ENCODE data around the gene KIF6.

KIF6 gene

DNA sequence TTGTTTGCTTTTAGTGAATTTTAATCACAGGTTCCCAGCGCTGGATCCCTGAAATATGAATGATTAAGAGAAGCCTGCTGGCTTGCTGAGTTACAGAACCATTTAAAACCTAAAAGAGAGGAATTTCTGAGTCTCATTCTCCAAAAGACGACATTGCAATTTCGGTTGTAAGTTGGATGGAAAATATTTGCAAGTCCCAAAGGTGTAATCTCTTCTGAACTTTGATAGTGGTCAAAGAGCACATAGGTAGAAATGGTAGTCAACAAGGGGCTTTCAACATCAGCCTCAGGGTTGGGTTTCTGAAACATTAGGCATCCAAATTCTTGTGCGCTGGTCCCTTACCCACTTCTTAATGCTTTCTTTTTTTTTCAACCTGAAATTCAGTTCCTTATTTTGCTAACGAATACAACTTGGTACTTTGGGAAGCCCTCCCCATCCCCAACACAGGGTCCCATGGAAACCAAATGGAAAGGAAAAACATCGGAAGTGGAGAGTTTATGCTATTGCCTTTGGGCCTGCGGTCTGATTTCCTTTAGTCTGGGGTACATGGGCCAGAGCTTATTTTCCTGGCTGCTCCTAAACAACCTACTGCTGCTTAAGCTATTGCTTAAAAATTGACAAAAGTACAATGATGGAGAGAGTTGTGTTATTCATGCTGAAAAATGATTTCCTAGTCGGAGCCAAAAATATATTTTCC is 285.7 kb downstream of the KIF6 start:
- no peak for DNase-seq

DNA sequence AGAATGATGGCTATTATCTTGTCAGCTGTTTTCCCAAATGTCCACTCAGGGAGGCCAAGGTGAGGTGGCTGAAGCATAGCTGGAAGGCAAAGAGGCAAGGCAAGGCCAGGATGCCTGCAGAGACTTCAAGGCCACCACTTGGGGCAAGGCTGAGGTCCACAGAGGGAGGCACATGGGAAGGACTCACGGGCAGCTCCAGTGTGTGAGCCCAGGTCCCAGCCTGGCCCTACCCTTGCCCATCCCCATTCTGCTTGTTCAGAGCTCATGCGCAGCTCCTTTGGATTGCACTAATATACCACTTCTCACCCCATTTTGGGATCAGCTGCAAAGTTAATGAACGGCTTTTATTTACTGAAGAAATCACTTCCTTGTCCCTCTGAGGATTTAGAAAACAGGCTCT is 291.6 kb downstream of the KIF6 start:
- DNase-seq = no peak

DNA sequence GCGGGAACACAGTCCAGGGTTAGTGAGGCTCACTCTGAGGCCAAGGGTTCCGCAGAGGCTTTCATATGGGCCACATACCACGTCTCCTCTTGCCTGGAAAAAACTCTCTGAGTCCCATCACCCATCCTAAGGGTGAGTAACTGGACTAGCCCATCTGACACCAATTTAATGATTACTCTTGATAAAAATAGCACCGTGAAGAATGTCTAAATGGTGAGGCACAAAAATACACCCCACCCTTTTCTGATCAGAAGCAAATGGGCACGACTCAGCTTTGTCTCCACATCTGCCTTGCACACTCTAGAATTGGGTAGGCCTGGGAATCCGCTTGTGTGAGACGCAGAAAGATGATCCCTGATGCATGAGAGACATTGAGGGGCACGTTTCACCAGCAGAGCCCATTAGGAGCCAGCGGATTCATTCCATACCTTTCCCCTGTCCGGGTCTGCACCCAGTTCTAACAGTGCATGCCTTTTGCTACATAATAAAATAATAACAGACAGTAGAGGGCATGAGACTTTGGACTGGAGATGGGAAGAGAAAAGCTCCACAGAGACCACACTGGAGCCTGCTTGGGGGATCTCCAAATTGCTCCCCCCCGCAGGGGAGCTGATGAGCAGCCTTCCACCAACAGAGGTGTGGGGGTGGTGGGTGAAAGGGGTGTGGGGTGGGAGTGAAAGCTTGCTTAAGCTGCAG is 292.7 kb downstream of the KIF6 start:
- no peak for DNase-seq

DNA sequence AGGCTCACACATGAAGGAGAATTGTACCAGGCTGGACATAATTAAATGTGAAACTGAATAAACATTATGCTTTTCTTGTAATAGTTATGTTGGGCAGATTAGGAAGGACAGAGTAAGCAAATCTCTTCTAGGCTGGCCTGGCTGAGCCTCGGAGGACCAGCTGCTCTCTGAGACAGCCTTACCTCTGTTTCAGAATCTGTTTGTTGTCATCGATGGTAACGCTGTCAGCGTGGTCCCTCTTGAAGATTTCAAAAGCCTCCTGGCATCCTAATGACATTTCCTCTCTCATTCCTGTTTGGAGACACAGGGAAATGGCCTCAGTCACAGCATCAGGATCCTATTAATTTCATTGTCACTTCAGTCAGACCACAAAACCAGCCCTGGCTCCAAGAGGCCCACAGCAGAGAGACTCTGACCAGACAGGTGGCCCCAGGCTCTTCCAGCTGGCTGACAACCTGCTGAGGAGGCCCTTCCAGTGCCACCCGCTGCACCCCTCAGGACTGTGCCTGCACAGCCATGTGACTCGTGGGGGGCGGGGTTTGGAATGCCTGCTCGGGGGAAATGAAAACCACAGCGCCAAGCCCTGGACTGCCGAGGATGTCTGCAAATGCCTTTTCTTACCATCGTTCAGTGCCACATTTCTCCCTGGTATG is 294.2 kb downstream of the KIF6 start:
- peak; percentile 70 for DNase-seq

DNA sequence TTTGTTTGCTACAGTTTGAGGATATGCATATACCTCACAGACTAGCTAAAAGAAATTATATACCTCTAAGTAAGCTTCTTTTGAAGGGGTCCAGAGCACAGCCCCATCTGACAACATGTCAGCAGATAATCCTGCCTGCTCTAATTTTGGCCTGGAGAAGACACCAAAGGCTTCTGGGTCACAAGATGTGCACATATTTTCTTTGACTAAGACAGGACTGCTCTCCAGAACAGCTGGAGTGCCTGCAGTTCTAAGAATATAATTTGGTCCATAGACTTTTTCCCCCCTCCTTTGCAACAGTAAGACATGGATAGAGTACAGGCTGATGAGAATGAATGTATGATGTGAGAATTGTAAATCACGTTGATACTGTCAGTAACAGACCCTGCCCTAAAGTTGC is 294.8 kb downstream of the KIF6 start:
- no peak for DNase-seq

DNA sequence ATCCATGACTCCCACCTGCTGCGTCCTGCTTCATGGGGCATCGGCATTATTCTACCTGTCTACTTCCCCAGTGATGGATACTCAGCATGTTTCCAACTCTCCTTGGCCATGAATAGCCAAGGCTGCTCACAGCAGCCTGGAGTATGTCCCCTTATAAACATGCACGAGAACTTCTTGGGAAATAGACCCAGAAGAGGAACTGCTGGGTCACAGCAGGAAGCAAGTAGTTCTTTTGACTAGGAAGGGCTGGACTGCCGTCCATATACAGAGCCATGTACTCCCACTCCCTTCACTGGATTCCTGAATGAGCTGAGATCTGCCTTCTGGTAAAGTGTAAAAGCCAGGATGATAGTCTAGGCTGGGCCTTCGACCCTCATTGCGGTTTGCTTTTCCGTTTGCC is 296.4 kb downstream of the KIF6 start:
- DNase-seq = no peak

DNA sequence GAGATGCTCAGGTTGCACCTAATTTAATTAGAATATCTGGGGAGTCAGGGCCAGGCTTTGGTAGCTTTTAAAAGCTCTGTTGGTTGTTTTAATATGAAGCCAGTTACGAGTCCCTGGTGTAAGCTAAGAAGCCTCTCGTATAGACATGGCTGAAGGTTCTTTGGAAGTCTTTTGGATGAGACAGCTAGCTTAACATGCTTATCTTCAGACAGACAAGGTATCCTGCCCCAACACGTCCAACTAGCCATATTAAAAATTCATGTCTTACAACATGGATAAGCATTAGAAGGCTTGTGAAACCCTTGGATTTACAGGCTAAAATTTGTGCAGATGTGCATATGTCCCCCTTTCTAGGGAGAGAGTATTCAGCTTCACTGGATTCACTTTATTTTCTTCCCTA is 297.1 kb downstream of the KIF6 start:
- no peak for DNase-seq

DNA sequence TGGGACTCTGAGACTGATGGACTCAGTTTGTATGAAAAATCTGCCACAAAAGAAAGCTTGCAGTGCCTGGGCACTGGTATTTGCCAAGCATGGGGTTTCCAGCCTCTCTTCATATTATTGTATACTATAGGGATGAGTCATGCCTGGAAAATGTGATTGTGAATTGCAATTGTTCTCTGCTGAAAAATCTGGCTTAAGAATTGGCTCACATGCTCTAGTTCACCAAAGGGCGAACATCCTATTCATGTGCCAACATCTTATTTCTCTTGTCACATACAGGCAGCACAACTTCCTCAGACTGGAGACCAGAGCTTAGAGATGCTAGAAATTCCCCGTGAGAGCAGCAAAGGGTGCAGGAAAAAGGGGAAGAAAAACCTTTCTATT is 299.1 kb downstream of the KIF6 start:
- DNase-seq = no peak

- no peak for DNase-seq
Observed at GRCh38 chr6:39425346-39426072, 299.7 kb downstream of the KIF6 start.

DNA sequence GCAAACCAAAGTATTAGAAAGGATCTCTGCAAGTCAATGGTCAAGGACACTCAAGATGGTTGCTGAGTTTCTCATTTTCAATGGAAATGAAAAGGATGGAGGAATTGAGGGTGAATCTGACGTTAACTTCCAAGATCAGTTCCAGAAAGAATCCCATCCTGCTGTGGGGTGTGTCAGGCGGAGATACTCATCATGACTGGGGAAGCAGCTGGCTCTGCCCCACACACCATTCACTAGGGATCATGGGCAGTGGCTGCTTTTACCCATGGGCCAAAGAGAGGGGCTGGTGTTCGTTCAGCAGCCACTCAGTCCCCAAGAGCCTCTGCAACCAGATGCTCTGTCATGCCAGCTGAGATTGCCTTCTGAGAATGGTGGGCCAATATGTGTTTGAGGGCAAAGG is 300.4 kb downstream of the KIF6 start:
- no peak for DNase-seq

GRCh38 chr6:39422238-39422637 is 303.0 kb downstream of the KIF6 start:
- DNase-seq = no peak

GRCh38 chr6:39421383-39422225 is 303.6 kb downstream of the KIF6 start:
- DNase-seq = no peak

DNA sequence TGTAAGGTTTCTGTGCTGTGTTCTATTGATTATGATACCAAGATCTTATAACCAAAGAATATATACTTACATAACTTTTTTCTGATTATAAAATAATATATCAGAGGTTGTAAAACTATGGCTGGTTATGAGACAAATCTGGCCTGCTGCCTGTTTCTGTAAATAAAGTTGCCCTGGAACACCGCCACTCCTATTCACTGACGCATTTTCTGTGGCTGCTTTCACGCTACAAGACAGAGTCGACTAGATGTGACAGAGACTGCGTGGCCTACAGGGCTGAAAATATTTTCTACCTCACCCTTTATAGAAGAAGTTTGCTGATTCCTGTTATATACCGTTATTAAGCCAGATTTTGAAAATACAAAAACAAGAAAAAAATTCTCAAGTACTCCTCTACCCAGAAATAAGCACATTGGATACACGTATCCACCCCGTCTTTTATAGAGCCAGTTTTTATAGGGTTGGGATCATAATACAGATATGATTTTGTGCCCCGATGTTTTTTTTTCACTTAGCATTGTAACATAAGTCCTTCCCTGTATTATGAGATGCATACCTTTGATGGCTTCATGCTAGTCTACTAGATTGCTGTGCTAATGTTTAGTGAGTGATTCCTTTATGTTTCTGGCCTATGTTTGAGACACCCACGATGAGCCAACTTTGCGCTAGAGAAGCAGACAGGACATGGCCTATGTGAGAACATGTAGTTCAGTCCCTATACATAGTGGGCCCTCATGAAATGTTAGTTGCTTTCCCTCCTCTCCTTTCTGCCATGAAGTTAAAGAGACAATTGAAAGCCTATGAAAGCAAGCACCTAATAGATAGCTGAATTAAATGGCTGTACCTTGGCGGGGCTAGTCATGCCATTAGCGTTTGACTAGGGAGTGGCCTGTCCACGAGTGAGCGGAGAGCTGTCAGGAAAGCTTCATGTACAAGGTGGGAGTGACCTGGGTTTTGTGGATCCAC is 304.6 kb downstream of the KIF6 start:
- no peak for DNase-seq

DNA sequence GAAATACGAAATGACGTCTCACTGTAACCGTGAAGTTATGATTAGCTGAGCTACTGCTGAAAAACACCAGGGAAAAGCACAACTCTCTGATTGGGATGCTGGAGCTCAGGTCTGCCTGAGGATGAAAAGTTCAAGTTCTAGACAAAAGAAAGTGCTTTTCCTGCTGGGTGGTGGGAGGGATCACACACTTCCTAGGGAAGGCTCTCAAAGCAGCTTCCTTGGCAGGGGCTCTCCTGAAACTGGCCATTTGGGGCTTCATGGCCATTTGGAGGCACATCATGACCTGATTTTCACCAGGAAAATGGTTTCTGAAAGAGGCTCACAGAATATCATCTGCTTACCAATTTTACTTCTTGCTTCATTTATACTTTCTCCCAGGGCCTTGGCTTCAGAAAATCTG is 305.6 kb downstream of the KIF6 start:
- DNase-seq = no peak

DNA sequence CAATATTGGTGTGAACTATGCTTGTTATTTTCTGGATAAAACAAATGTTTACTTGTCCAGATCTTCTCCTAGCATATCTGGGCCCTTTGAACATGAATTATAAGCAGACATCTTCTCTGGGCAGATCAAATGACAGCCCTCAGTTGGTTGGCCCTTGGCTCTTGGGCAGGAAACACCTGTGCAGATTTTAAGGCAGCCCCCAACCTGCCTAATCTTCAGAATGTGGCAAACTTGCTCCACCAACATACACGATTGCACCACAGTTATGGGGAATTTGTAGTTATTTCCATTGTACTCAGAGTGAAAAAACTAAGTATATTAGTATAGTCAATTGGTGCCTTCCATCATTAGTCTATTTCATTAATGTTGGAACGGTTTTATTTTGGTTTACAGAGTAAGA is 307.8 kb downstream of the KIF6 start:
- DNase-seq = no peak

DNA sequence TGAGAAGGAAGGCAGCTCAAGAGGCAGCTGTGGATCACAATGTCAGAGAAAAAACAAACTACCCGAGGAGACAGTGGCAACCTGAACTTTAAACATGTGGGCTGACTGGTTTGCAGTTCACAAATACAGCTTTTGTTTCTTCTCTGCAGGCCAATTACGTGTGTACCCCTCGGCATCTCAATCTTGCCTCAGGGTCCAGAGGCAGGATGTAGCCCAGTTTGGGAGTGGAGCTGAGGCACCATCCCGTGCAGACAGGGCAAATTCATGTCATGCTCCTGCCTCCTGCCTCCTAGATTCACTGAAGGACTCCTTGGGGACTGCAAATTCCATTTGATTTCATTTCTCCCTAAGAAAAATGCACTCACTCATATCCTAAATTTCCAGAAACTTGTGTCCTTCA is 308.5 kb downstream of the KIF6 start:
- DNase-seq = no peak

DNA sequence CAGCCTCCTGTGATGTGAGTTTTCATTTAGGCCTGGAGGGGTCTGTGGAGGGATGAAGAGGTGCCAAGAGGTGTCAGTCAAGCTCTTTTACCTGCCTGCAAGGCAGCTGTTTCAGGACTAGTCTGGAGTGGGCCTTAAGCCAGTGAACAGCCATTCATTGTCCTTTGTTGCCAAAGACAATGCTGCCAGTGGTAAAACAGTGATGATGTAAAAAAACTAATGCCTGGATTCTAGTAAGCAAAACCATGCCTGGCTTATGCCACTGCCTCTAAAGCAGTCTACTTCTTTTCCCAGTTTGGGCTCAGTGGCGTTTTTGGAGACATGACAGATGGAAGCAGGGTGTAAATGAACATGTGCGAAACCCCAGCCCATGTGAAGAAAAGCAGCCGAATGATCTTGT is 309.2 kb downstream of the KIF6 start:
- DNase-seq = no peak

DNA sequence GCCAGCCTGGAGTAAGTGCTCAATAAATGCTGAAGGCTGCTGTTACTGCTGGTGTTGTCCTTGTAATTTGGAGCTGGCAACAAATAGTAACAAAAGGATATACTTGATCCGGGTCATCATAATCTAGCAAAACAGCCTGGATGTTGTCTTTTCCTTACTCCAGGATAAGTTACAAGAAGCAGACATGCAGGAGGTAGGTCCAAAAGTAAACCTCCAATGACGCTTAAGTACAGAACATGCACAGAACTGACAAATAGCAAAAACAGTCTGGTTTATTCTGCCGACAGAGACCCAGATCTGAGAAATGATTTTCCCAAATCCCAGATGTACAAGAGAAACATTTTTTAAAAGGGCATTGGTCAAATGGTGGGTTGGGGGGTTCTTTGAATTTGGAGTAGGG is 309.7 kb downstream of the KIF6 start:
- DNase-seq = no peak

- no peak for DNase-seq
Observed at GRCh38 chr6:39411465-39411864, 313.7 kb downstream of the KIF6 start.

DNA sequence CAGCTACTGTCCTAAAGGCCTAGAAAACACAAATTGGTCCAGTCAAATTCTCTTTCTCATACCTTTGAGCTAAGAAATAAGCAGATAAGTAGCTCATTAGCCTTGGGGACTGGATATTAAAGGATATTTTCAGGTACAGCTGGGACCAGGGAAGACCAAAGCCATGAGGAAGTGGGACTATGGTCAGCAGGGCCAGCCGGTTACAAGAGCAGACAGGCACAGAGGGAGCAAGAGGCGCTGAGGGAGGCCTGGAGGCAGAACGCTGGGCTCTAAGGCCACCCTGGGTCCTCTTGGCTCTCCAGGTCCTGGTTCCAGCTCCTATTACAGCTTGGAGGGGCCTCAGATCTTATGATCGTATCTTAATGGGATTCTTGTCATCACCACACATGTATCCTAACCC is 314.2 kb downstream of the KIF6 start:
- DNase-seq = no peak

DNA sequence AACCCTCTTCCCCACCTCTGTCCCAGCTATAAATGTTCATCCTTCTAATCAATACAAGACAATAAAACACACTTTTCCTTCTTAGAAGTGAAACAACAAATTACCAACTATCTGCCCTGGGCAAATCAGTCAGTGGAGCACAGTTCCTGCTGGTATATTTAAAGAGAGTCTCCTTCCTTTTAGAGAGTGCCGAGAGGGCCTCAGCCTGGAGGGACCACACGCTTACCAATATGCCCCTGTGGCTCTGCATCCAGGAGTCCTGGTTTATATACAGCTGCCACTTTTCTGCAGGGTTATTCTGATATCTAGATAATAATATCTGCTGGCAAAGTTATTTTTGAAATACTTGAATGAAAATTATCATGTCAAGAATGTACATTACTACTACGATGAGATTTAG is 315.3 kb downstream of the KIF6 start:
- DNase-seq = no peak
